Activated effector memory CD4-positive, alpha-beta T cell treated with Interleukin-2 at 50 U/mL for 16 hours (primary cell): ENCODE results near the gene RHCG.

Experiments used
- DNase-seq: peaks from one replicate; pipeline ENCODE4 v3.0.0-alpha.2; 2020

The RHCG gene

DNA sequence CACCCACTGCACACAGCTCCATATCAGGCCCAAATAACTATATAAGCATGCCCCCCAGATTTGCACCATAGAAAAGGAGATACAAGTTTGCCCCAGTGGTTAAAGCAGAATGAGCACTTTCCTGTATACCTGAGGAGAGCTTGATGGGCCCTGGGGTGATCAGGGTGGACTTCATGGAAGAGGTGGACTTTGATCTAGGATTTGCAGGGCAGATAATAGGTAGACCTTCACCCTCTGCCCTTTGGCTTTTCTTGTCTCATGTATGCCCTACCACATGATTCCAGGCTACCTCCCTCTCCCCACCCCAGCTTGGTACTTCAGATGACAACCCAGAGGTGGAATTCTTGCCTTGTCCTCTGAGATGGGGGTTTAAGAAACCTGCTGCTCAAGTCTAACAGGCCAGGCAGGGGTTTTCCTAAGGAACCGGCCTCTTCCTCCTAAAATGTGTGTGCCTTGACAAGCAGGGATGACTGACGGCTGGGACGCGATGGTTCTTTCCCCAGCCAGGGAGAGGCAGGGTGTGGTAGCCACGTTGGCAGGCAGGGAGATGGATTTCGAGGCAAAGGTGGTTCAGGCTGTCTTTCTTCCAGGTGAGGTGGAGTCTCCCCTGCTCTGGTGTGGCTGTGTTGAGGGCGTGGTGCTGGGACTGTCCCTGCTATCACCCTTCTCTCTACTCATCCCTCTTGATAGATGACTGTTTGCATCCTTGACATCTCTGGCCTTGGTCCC lies 6.6 kb upstream of the RHCG start:
- DNase-seq: no peak

DNA sequence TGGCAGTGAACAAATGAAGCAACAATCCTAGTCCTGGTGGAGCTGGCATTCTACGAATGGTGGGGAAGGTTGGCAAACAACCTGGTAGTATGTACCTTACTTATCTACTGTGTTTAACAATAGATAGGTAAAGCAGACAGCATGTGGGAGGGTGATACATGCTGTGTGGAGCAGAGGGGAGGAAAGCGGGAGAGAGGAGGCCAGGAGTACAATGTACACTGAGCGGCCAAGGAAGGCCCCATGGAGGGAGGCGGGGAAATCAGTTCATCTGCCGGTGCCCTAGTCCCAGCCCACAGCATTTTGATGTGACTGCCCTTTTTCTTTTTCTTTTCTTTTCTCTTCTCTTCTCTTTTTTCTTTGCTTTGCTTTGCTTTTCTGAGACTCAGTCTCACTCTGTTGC lies 5.3 kb upstream of the RHCG start:
- no peak for DNase-seq

DNA sequence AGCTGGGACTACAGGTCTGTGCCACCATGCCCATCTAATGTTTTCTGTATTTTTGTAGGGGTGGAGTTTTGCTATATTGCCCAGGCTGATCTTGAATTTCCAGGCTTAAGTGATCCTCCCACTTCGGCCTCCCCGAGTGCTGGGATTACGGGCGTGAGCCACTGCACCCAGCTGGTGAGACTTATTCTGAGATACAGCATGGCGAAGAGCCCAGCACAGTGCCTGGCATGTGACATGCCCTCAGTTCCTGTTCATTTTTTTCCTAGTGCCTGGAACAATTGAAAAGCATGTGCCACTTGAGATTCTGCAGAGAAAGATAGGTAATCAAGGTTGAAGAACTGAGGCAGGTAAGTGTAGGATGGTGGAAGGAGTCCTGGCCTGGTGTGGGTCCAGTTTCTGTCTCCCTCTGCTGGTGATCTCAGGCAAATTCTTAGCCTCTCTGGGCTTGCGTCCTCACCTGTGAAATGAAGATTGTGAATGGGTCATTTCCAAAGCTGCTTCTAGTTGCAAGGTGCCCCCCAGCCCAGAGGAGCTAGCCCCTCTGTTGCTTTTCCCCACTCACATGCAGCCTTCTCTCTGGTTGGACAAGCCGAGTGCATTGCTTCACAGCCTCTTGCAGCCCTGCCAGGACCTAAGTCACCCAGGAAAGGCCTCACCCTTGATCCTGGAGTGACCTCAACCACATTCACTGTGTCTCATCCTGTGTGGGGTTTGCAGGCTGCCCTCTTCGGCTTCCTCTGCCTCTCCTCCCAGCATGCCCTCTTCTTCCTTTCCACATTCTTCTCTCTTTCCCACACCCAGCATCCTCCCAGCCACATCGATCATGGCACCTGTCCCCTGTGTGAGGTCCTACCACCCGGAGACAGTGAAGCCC lies 4.3 kb upstream of the RHCG start:
- no peak for DNase-seq

- no peak for DNase-seq
Measured at GRCh38 chr15:89499156-89499555, 2.8 kb upstream of the RHCG start.

- no peak for DNase-seq
Measured at GRCh38 chr15:89498574-89498906, 2.2 kb upstream of the RHCG start.

DNA sequence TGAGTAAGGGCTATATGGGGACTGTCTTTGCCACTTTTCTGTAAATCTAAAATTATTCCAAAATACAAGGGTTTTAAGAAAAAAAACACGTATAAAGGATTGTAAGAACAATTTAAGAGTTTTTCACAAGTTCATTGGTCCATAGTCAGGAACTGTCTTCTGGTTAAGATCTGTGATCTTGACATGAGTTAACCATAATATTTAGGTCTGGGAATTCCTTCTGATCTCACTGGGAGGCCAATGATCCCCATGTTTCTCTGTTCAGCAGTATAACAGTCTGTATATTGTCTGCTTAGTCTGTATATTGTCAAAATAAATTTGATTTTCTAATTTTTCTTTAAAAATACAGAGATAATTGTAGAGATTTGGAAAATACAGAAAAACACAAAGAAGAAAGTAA lies 848 bp upstream of the RHCG start:
- no peak for DNase-seq

- DNase-seq: no peak
Measured at GRCh38 chr15:89495638-89496145, 691 bp downstream of the RHCG start.

GRCh38 chr15:89494941-89495637 lies 1.3 kb downstream of the RHCG start:
- no peak for DNase-seq

DNA sequence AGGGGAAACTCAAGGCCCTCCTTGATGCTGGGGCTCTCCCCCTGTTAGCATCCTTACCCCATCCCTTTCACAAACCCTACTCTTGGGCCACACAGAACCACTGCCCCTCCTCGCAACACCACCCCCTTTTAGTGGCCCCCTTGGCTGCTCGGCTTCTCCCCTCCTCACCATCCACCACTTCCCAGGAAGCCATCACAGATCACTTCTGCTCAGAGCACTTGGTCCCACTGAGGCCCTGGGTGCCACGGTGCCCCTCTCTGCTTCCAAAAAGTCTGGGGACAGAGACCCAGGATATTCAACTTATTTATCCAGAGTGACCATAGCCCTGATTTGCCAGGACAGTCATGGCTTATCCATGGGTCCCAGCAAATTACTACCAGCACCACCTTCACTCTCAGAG lies 2.4 kb downstream of the RHCG start:
- no peak for DNase-seq

GRCh38 chr15:89492934-89493631 lies 3.3 kb downstream of the RHCG start:
- no peak for DNase-seq

DNA sequence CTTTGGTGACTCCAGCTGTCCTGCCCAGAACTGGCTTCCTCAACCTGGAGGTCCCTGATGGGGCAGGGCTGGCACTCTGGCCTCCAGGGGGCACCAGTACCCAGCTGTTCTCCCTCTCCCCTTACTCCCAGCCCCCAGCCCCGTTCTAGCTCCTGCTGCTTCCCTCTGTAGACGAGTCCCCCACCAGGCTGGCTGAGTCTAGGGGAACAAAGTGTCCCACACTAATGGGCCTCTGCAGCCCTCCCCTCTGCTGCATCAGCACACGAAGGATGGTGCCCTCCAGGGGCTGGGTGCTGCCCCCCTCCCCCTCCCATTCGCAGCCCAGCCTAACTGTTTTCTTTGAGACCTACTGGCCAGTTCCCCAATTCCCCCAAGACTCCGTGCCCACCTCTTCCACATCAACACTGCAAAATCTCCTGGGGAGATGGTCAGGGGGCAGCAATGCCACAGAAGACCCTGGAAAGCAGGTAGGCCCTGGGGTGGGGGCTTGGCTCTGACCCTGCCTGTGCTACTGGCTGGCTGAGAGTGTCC lies 4.2 kb downstream of the RHCG start:
- no peak for DNase-seq

GRCh38 chr15:89490814-89491315 lies 5.5 kb downstream of the RHCG start:
- DNase-seq: no peak

- DNase-seq: no peak
Measured at GRCh38 chr15:89490081-89490813, 6.1 kb downstream of the RHCG start.

- no peak for DNase-seq
Measured at GRCh38 chr15:89489376-89489775, 7.0 kb downstream of the RHCG start.

DNA sequence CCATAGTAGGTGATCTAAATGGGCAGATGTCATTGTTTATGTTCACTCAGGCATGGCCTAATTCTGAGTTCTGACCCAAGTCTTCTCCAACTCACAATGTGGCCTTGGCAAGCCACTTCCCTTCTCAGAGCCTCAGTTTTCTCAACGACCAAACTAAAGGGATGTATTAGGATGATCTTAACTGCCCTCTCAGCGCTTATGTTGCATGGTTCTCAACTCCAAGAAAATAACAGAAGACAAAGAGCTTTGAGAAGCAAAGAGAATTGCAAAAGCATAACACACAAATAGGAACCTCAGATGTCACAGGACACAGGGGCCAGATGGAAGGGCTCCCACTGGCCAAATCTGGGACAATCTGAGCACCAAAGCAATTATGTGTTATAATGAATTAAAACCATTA lies 8.6 kb downstream of the RHCG start:
- DNase-seq: no peak

GRCh38 chr15:89486726-89487050 lies 9.7 kb downstream of the RHCG start:
- no peak for DNase-seq

DNA sequence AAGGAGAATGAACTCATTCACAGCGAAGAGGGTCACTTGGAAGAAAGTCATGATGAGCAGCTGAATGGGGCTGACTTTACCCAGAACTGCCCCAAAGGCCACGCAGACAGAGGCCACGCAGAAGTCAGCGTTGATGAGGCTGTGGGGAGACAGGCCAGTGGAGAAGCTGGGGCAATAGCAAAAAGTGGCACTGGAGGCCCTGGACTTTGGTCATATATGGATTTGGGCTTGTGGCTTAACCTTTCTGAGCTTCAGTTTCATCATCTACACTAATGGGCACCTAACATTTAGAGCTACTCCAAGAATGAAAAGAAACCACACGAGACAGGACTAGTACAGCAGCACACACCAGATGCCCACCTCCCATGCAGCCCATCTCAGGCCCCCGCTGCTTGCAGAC lies 13.3 kb downstream of the RHCG start:
- DNase-seq: no peak

- no peak for DNase-seq
Measured at GRCh38 chr15:89482139-89482538, 14.2 kb downstream of the RHCG start.

DNA sequence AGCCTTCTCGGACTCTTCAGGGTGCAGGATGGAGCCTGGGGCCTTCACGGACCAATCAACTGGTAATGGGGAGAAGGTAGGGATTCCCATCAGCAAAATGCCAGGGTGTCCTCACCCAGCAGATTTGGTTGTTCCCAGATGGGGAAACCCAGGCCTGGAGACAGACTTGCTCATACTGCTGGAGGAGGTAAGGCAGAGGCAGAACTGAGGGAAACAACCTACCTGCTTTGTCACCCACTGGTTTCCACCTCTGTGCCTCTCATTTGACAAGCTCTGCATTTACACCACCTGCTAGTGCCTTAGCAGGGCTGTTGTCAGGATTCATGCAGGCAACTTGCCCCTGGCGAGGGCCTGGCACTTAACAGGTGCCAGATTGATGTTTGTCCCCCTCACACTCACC lies 15.9 kb downstream of the RHCG start:
- no peak for DNase-seq

- no peak for DNase-seq
Measured at GRCh38 chr15:89479173-89479572, 17.2 kb downstream of the RHCG start.

GRCh38 chr15:89477411-89478242 lies 18.8 kb downstream of the RHCG start:
- DNase-seq: no peak
